Skeletal muscle tissue (tissue), 4 donors: ENCODE measurements around the gene CAPN10. TPM values are rescaled to one million over a fixed set of nuclear protein-coding genes. Genes with fewer than 3 reads are reported as not detected.

Source experiments
- H3K27ac ChIP-seq: one replicate; pipeline ENCODE4 v1.7.0; 2013; ENCODE audit warnings: mild to moderate bottlenecking, low read depth, low read length, inconsistent platforms
- H3K27me3 ChIP-seq, 3 donors: one replicate each; pipeline ENCODE4 v1.7.0; 2013; ENCODE audit warnings: low read length in 3 of 3; ENCODE audit not compliant: control insufficient read depth in 3 of 3, insufficient read depth in 3 of 3
- H3K36me3 ChIP-seq, 3 donors: one replicate each; pipeline ENCODE4 v1.7.0; 2013; ENCODE audit warnings: low read length in 3 of 3; ENCODE audit not compliant: control insufficient read depth in 3 of 3, insufficient read depth in 3 of 3
- H3K4me1 ChIP-seq, 3 donors: one replicate each; pipeline ENCODE4 v1.7.0; 2013; ENCODE audit warnings: low read length in 3 of 3, mild to moderate bottlenecking in 3 of 3; ENCODE audit not compliant: control insufficient read depth in 3 of 3, insufficient read depth in 3 of 3
- H3K4me3 ChIP-seq, 3 donors: one replicate each; pipeline ENCODE4 v1.7.0; 2013; ENCODE audit warnings: low read length in 3 of 3
- H3K9ac ChIP-seq, 3 donors: one replicate each; pipeline ENCODE4 v1.7.0; 2013; ENCODE audit warnings: low read length in 3 of 3, mild to moderate bottlenecking in 3 of 3, moderate library complexity in 2 of 3, low read depth in 1 of 3
- H3K9me3 ChIP-seq, 3 donors: one replicate each; pipeline ENCODE4 v1.7.0; 2013; ENCODE audit warnings: low read length in 3 of 3; ENCODE audit not compliant: control insufficient read depth in 3 of 3
- total RNA-seq: library from RNA; depleted of rRNA; stranded (reverse); fragments of >200 nt; gene quantifications from one replicate; pipeline ENCODE4 v1.2.3, GENCODE V29; 2014
- donor health status: Osteomylitis.

The CAPN10 gene
- total RNA-seq, 1 donor from 2014 or later: 12.0 TPM

GRCh38 chr2:240601831-240602160 lies 15.3 kb downstream of the CAPN10 start:
- Histone ChIP-seq H3K27ac (no peak overlapping the region), H3K36me3 (peaks cover 9 to 22% (median 17%) of the 10 kb centered on the region in 3 donors), H3K4me3 (no peak overlapping the region), H3K27me3 (no peaks in the 10 kb centered on the region), H3K9me3 (no peaks in the 10 kb centered on the region), H3K4me1 (peaks cover 3 to 9% (median 6%) of the 10 kb centered on the region in 3 donors), H3K9ac (no peak overlapping the region)

- H3K4me1 ChIP-seq: peaks cover 3 to 8% (median 6%) of the 10 kb centered on the region in 3 donors
- no peak overlapping the region for H3K27ac ChIP-seq
- no peaks in the 10 kb centered on the region for H3K27me3 ChIP-seq
- no peaks in the 10 kb centered on the region for H3K9me3 ChIP-seq
- H3K9ac ChIP-seq: no peak overlapping the region
- no peak overlapping the region for H3K4me3 ChIP-seq
- H3K36me3 ChIP-seq: peaks cover 9 to 22% (median 13%) of the 10 kb centered on the region in 3 donors
These were observed 15.9 kb downstream of the CAPN10 start for GRCh38 chr2:240602266-240603050.

- Histone ChIP-seq H3K4me1 (peaks cover 3 to 8% (median 6%) of the 10 kb centered on the region in 3 donors), H3K36me3 (peaks cover 4 to 15% (median 7%) of the 10 kb centered on the region in 3 donors), H3K4me3 (no peak overlapping the region)
These were observed 16.7 kb downstream of the CAPN10 start for GRCh38 chr2:240603081-240603835.

GRCh38 chr2:240603846-240604245 lies 17.3 kb downstream of the CAPN10 start:
- no peak overlapping the region for H3K27ac ChIP-seq
- H3K9ac ChIP-seq: no peak overlapping the region
- H3K27me3 ChIP-seq: no peaks in the 10 kb centered on the region
- H3K9me3 ChIP-seq: no peaks in the 10 kb centered on the region
- peaks cover 2 to 10% (median 6%) of the 10 kb centered on the region in 3 donors for H3K36me3 ChIP-seq
- peaks cover 3 to 8% (median 6%) of the 10 kb centered on the region in 3 donors for H3K4me1 ChIP-seq
- H3K4me3 ChIP-seq: no peak overlapping the region

More at GRCh38 chr2:240603081-240603835, 16.7 kb downstream of the CAPN10 start:
- H3K27ac ChIP-seq: no peak overlapping the region
- no peaks in the 10 kb centered on the region for H3K27me3 ChIP-seq
- H3K9me3 ChIP-seq: no peaks in the 10 kb centered on the region
- no peak overlapping the region for H3K9ac ChIP-seq

GRCh38 chr2:240604291-240604938 lies 17.9 kb downstream of the CAPN10 start:
- peak overlapping the region in 1 of 3 donors; percentile 0 for H3K4me3 ChIP-seq
- no peak overlapping the region for H3K27ac ChIP-seq
- no peaks in the 10 kb centered on the region for H3K27me3 ChIP-seq
- peaks cover under 1 to 7% (median 3%) of the 10 kb centered on the region in 3 donors for H3K36me3 ChIP-seq
- peaks cover 3 to 8% (median 6%) of the 10 kb centered on the region in 3 donors for H3K4me1 ChIP-seq
- no peaks in the 10 kb centered on the region for H3K9me3 ChIP-seq
- H3K9ac ChIP-seq: peak overlapping the region in 1 of 3 donors; percentile 40

GRCh38 chr2:240604939-240605716 lies 18.6 kb downstream of the CAPN10 start:
- no peak overlapping the region for H3K27ac ChIP-seq

GRCh38 chr2:240605867-240606743 lies 19.6 kb downstream of the CAPN10 start:
- no peaks in the 10 kb centered on the region for H3K27me3 ChIP-seq
- H3K9ac ChIP-seq: no peak overlapping the region
- H3K36me3 ChIP-seq: no peaks in the 10 kb centered on the region

More at GRCh38 chr2:240604939-240605716, 18.6 kb downstream of the CAPN10 start:
- Histone ChIP-seq H3K36me3 (no peaks in the 10 kb centered on the region), H3K4me1 (peaks cover 3 to 8% (median 6%) of the 10 kb centered on the region in 3 donors), H3K4me3 (no peak overlapping the region), H3K27me3 (no peaks in the 10 kb centered on the region), H3K9me3 (no peaks in the 10 kb centered on the region), H3K9ac (no peak overlapping the region)

GRCh38 chr2:240611601-240612210 lies 25.2 kb downstream of the CAPN10 start:
- Histone ChIP-seq H3K4me1 (peaks cover 11 to 12% (median 12%) of the 10 kb centered on the region in 3 donors), H3K4me3 (no peak overlapping the region), H3K9ac (no peak overlapping the region), H3K27me3 (no peaks in the 10 kb centered on the region), H3K9me3 (no peaks in the 10 kb centered on the region), H3K27ac (no peak overlapping the region), H3K36me3 (no peaks in the 10 kb centered on the region)

More at GRCh38 chr2:240605867-240606743, 19.6 kb downstream of the CAPN10 start:
- H3K4me3 ChIP-seq: no peak overlapping the region
- no peaks in the 10 kb centered on the region for H3K9me3 ChIP-seq
- H3K27ac ChIP-seq: no peak overlapping the region
- H3K4me1 ChIP-seq: peaks cover 3 to 8% (median 6%) of the 10 kb centered on the region in 3 donors
